Prostate gland (tissue), 2 donors: ENCODE results near the gene CASP9. TPM values are rescaled to one million over a fixed set of nuclear protein-coding genes. Genes with fewer than 3 reads are reported as not detected.

ENCODE experiments used
- DNase-seq: peaks from one replicate; pipeline ENCODE4 v3.0.0-alpha.2; 2019; ENCODE audit warnings: low spot score
- H3K27ac ChIP-seq, 2 donors: fragments of 200-600 bp; sonication (generic); 2 replicates each; pipeline ENCODE4 v1.5.1; 2017 to 2019
- H3K27me3 ChIP-seq: fragments of 200-600 bp; sonication (generic); replicated peaks from 2 replicates; pipeline ENCODE4 v1.5.1; 2019; ENCODE audit not compliant: insufficient read depth
- H3K36me3 ChIP-seq, 2 donors: fragments of 200-600 bp; sonication (generic); 1 replicate in 1 of 2; 2 replicates in 1 of 2; pipeline versions ENCODE4 v1.5.1 to v1.8.1; 2017 to 2019
- H3K4me1 ChIP-seq: fragments of 200-600 bp; sonication (generic); replicated peaks from 2 replicates; pipeline ENCODE4 v1.5.1; 2019
- H3K4me3 ChIP-seq, 2 donors: fragments of 200-600 bp; sonication (generic); 2 replicates each; pipeline ENCODE4 v1.5.1; 2017 to 2019
- H3K9me3 ChIP-seq: fragments of 200-600 bp; sonication (generic); 2 replicates; pipeline ENCODE4 v1.5.1; 2017
- POLR2A ChIP-seq: fragments of 450-650 bp; IDR thresholded peaks from one replicate; pipeline ENCODE4 v1.6.1; 2016; ENCODE audit warnings: antibody characterized with exemption, mild to moderate bottlenecking
- POLR2AphosphoS5 ChIP-seq: sonication (generic); formaldehyde crosslinking; IDR thresholded peaks from one replicate; pipeline ENCODE4 v1.6.1; 2017; ENCODE audit warnings: antibody characterized with exemption
- WGBS: methylation state at CpG from one replicate; pipeline ENCODE4 v1.1.5; 2018; 5-methylcytosine and 5-hydroxymethylcytosine counted together
- intact Hi-C: fragments of 100-400 bp; cut with DNase I; formaldehyde crosslinking; loops from one replicate; pipeline ENCODE4 v1.14.2; 2022
- total RNA-seq, 2 donors: library from RNA; depleted of rRNA; stranded (reverse); fragments of >200 nt; gene quantifications; one replicate each; pipeline ENCODE4 v1.1.0, GENCODE V29; 2016
- TF ChIP-seq, protein P1 (sequence below), 4 experiments: fragments of 200-600 bp in 2 of 4; fragments of 450-650 bp in 2 of 4; sonication (generic) in 2 of 4; IDR thresholded peaks; 1 replicate in 3 of 4; 2 replicates in 1 of 4; pipeline ENCODE4 v1.5.1; 2016 to 2019; ENCODE audit warnings: antibody characterized with exemption in 4 of 4, mild to moderate bottlenecking in 2 of 4, moderate library complexity in 2 of 4

Gene CASP9
- total RNA-seq, 2 donors from 2014 or later = 22.2 to 46.1 TPM

DNA sequence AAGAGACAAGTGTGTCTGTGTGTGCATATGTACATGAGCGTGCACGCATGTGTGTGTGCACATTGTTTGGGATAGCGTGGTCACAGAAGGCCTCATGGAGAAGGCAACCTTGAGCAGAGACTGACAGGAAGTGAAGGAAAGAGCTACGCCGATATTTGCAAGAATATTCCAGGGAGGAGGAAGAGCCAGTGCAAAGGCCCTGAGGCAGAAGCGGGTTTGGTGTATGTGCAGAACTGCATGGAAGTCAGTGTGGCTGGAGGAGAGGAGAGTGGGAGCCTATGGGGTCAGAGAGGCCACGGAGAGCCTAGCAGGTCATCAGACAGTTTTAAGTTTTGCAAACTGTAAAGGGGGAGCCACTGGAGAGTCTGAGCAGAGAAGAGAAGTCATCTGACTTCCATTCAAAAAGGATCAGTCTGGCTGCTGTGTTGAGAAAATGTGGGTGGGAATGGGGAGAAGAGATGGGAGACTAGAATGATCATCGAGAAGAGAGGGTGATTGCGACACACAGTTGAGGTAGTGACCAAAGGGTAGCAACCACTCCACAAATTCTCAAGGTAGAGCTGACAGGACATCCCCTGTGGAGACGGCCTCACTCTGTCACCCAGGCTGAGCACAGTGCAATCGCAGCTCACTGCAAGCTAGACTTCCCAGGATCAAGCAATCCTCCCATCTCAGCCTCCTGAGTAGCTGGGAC lies 44.2 kb downstream of the CASP9 start:
- intact Hi-C loops = no loop called here
- DNase-seq = no peak
- Histone ChIP-seq H3K36me3 (no peaks in the 10 kb centered on the region), H3K4me3 (no peak overlapping the region), H3K4me1 (no peaks in the 10 kb centered on the region), H3K9me3 (no peaks in the 10 kb centered on the region), H3K27ac (no peak overlapping the region), H3K27me3 (no peaks in the 10 kb centered on the region)
- TF ChIP-seq, protein P1, sequence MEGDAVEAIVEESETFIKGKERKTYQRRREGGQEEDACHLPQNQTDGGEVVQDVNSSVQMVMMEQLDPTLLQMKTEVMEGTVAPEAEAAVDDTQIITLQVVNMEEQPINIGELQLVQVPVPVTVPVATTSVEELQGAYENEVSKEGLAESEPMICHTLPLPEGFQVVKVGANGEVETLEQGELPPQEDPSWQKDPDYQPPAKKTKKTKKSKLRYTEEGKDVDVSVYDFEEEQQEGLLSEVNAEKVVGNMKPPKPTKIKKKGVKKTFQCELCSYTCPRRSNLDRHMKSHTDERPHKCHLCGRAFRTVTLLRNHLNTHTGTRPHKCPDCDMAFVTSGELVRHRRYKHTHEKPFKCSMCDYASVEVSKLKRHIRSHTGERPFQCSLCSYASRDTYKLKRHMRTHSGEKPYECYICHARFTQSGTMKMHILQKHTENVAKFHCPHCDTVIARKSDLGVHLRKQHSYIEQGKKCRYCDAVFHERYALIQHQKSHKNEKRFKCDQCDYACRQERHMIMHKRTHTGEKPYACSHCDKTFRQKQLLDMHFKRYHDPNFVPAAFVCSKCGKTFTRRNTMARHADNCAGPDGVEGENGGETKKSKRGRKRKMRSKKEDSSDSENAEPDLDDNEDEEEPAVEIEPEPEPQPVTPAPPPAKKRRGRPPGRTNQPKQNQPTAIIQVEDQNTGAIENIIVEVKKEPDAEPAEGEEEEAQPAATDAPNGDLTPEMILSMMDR (IDR thresholded peaks at IDR 0.05) = no peak
- no peak for TF ChIP-seq POLR2AphosphoS5
- TF ChIP-seq POLR2A = no peak
- 95% methylated on average over 11 of the region's 11 CpGs for WGBS

- H3K27me3 ChIP-seq = no peaks in the 10 kb centered on the region
- no peak overlapping the region for H3K27ac ChIP-seq
- H3K9me3 ChIP-seq = no peaks in the 10 kb centered on the region
- 70% methylated on average over 5 of the region's 5 CpGs for WGBS
- no peak for DNase-seq
- intact Hi-C loops = no loop called here
- H3K4me1 ChIP-seq = no peaks in the 10 kb centered on the region
- H3K36me3 ChIP-seq = no peaks in the 10 kb centered on the region
- TF ChIP-seq, protein P1 (IDR thresholded peaks at IDR 0.05) = no peak
- no peak for TF ChIP-seq POLR2A
- TF ChIP-seq POLR2AphosphoS5 = no peak
- H3K4me3 ChIP-seq = no peak overlapping the region
Measured at GRCh38 chr1:15477646-15478212, 46.3 kb downstream of the CASP9 start.

GRCh38 chr1:15476927-15477326 lies 47.1 kb downstream of the CASP9 start:
- WGBS = 89% methylated on average over 3 of the region's 3 CpGs
- TF ChIP-seq POLR2A (no peak), POLR2AphosphoS5 (no peak)
- TF ChIP-seq, protein P1 (IDR thresholded peaks at IDR 0.05) = no peak
- no peak overlapping the region for H3K4me3 ChIP-seq
- no peak for DNase-seq
- no peaks in the 10 kb centered on the region for H3K27me3 ChIP-seq
- no peaks in the 10 kb centered on the region for H3K36me3 ChIP-seq
- intact Hi-C loops = no loop called here
- H3K27ac ChIP-seq = no peak overlapping the region
- no peaks in the 10 kb centered on the region for H3K9me3 ChIP-seq
- H3K4me1 ChIP-seq = no peaks in the 10 kb centered on the region

- H3K9me3 ChIP-seq = no peaks in the 10 kb centered on the region
- H3K4me1 ChIP-seq = no peaks in the 10 kb centered on the region
- H3K36me3 ChIP-seq = no peaks in the 10 kb centered on the region
- no peak for DNase-seq
- H3K4me3 ChIP-seq = no peak within 1 kb of the TSS
- intact Hi-C loops = no loop called here
- no peak for TF ChIP-seq POLR2AphosphoS5
- no peak for TF ChIP-seq POLR2A
- TF ChIP-seq, protein P1 (IDR thresholded peaks at IDR 0.05) = no peak
- no peaks in the 10 kb centered on the region for H3K27me3 ChIP-seq
- no peak within 1 kb of the TSS for H3K27ac ChIP-seq
- WGBS = 75% methylated on average over 5 of the region's 5 CpGs
Measured at GRCh38 chr1:15475752-15476314, 48.2 kb downstream of the CASP9 start, which contains the start of gene CELA2B. CELA2B (plus strand) TSS chr1:15476104; CDS start chr1:15476126, 22 bp downstream.
